Measurements from ENCODE around the gene NME3.
"Not testable (repeated sequence)": the region's sequence is repeated elsewhere in the genome, so short reads cannot be mapped to it uniquely, and the experiment has no call there.

Gene NME3

DNA sequence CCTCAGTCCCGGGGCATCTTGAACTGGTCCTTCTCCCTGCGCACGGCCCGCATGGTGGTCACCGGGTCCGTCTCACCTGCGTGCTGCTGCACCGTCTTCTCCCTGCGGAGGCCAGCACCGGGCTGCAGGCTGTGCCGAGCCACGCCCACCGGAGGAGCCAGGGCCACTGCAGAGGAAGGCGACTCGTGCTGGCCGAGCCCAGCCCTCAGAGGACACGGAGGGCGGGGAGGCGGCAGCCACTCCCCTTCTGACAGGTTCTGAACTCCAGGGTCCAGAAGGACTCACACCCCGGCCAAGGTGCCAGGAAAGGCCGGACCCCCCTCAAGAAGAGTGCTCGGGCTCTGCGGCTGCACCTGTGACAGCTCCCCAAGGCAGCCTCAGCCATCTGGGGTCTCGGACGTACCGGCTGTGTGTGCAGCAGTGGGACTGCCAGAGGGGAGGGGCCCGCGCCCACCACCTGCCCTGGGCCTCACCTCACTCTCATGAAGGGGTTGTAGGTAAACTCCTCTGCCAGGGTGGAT lies 38.0 kb upstream of the NME3 start:
- no peak for DNase-seq
- no peak for TF ChIP-seq GATA1 (IDR thresholded peaks at IDR 0.05; ENCODE audit: low read depth, low read length)
- no peak for TF ChIP-seq POLR2A (IDR thresholded peaks at IDR 0.05; ENCODE audit: low read length)

DNA sequence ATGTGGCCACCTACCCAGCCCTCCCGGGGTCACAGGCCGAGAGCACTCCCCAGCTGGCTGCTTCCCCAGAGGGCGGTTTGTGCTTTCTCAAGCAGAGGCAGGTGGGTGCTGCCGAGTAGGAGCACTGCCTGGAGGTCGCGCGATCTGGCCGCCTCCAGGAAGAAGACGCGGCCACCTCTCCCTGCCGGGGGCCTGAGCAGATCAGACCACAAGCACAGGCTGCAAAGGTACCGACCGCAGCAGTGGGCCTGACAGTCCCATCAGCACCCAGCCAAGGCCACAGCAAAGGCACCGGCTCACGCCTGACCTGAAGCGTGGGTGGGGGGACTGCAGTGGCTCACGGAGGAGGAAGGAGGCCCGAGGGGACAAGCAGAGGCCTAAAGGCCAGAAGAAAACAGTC lies 37.3 kb upstream of the NME3 start:
- TF ChIP-seq GATA1 (IDR thresholded peaks at IDR 0.05; ENCODE audit: low read depth, low read length) = no peak
- TF ChIP-seq POLR2A (IDR thresholded peaks at IDR 0.05; ENCODE audit: low read length) = no peak
- DNase-seq = no peak

DNA sequence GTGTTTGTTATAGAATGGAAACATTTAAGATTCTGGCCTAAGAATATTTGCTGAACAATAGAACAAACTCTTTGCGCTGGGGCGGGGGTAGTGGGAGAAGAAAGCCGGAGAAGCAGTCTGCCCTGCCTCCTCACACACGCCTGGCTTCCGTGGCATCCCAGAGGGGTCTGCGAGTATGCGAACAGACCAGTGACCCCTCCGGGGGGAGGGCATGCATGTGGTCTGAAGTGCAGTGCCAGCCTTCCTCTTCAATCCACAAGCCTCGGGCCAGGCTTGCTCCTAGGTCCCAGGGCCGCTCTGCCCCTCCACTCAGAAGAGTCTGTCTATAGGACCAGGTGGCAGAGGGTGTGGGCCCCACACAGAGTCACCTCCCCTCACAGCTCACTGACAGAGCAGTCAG lies 36.3 kb upstream of the NME3 start:
- TF ChIP-seq POLR2A (IDR thresholded peaks at IDR 0.05; ENCODE audit: low read length) = no peak
- no peak for TF ChIP-seq GATA1 (IDR thresholded peaks at IDR 0.05; ENCODE audit: low read depth, low read length)
- DNase-seq = no peak

DNA sequence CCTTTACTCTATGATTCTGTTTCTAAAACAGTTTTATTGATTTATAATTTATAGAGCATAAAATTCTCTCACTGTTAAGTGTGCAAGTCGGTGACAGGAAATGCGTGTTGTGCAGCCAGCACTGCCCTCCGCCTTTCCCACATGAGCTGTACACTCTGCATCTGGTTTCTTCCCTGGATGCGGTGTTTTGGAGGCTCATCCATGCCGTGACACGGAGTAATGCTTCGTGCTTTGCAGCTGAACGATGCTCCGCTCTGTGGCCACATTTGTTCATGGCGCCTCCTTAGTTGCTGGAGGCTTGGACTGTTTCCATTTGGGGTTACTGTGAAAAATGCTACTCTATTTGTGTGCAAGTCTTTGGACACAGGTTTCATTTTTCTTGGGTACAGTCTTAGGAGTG lies 29.4 kb upstream of the NME3 start:
- TF ChIP-seq GATA1 (IDR thresholded peaks at IDR 0.05; ENCODE audit: low read depth, low read length) (no peak), POLR2A (IDR thresholded peaks at IDR 0.05; ENCODE audit: low read length) (no peak)
- DNase-seq = no peak

DNA sequence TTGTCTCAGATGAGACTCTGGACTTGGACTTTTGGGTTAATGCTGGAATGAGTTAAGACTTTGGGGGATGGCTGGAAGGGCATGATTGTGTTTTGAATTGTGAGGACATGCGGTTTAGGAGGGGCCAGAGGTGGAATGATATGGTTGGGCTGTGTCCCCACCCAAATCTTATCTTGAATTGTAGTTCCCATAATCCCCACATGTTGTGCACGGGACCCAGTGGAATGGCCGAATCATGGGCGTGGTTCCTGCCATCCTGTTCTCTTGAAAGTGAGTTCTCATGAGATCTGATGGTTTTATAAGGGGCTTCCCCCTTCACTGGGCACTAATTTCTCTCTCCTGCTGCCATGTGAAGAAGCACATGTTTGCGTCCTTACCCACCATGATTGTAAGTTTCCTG lies 27.9 kb upstream of the NME3 start:
- DNase-seq = not testable (repeated sequence)

DNA sequence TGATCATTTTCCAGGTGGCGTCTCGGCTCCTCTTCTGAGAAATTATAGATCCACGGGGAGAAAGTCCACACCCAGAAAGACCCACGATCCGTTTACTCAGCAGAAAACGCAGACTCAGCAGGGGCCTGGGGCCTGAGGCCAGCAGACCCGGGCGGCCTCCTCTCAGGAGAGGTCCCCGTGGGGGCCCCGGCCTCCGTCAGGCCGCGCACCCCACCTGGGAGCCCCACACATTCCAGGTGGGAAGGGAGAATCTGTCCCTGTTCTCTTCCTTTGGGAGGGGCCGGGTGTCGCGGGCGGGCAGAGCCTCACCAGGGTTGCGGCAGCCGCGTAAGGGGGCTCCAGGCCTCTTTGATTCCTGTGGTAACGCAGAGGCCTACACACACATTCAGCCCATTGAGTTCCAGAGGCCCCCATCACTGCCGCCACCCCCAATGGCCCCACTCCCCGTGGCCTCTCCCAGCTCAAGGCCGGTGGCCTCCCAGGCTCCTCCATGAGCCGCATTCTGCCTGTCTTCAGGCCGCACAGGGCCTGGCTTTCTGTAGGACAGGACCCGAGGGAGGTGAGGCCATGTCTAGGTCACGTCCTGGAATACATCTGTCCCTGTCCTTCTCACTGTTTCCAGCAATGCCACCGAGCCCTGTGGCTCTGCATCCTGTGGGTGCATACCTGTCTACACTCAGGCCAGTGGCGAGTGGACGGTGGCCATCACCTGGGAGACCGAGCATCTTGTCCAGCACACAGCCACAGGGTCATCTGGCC lies 23.7 kb upstream of the NME3 start:
- no peak for DNase-seq
- TF ChIP-seq POLR2A (IDR thresholded peaks at IDR 0.05; ENCODE audit: low read length) (no peak), GATA1 (IDR thresholded peaks at IDR 0.05; ENCODE audit: low read depth, low read length) (no peak)

DNA sequence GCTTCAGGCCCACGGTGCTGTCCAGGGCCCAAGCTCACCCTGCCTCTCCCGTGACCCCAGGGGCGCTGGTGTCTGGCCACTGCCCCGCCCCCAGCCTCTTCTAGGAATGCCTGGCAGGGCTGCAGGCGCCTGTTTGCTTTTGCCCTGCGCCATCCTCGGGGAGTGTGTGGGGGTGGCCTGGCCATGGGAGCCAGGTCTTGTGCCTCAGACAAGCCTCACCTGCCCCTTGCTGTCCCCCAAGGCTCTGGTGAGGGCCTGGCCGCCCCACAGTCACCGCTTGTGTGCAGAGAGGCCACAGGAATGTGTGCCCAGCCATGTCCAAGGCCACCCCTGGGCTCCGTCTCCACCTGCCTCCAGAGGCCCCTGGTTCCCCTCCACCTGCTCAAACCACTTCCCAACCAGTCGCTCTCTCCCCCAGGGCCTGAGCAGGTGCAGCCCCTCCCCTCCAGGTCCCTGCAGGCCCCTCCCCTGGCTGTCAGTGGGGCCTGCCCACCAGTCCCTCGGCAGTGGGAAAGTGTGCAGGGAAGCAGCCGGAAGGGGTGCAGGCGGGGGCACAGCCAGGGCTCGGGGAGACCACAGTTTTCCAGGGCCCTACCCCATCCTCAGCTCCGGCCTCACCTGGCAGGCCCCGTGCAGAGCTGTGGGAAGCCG lies 23.0 kb upstream of the NME3 start:
- no peak for DNase-seq
- TF ChIP-seq GATA1 (IDR thresholded peaks at IDR 0.05; ENCODE audit: low read depth, low read length) (no peak), POLR2A (IDR thresholded peaks at IDR 0.05; ENCODE audit: low read length) (no peak)

DNA sequence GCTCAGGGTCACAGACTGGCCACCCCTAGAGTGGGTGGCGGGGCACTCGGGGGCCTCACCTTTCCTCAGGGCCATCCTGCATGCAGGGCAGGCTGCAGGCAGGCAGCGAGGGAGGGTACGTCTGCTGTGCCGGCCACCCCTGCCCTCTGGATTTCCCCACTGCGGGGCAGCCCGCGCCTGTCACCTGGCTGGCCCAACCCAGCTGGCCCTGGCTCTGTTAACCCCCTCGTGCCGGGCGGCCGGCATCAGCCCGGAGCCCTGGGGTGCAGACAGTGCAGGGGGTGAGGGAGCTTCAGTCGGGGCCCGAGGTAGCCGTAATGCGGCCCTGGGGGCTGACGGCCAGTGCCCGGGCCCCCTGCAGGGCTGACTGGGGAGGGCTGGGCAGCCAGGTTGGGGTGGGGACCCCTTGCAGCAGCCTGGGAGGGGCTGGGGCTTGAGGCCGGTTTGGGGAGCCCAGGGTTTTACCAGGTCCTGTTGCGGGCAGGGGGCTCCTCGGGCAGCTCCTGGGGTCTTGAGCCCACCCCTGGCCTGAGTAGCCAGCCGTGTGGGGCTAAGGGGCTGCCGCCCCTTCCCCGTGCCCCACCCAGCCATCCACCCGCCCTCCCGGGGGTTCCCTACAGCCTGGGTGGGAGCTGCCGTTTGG lies 22.4 kb upstream of the NME3 start, which contains the start of gene IGFALS:
Gene IGFALS (minus strand): TSS at position 128 of the 643 bp plus-strand sequence. CDS start 53 bp downstream, at position 75.
- TF ChIP-seq GATA1 (IDR thresholded peaks at IDR 0.05; ENCODE audit: low read depth, low read length) = no peak
- no peak for TF ChIP-seq POLR2A (IDR thresholded peaks at IDR 0.05; ENCODE audit: low read length)
- no peak for DNase-seq

DNA sequence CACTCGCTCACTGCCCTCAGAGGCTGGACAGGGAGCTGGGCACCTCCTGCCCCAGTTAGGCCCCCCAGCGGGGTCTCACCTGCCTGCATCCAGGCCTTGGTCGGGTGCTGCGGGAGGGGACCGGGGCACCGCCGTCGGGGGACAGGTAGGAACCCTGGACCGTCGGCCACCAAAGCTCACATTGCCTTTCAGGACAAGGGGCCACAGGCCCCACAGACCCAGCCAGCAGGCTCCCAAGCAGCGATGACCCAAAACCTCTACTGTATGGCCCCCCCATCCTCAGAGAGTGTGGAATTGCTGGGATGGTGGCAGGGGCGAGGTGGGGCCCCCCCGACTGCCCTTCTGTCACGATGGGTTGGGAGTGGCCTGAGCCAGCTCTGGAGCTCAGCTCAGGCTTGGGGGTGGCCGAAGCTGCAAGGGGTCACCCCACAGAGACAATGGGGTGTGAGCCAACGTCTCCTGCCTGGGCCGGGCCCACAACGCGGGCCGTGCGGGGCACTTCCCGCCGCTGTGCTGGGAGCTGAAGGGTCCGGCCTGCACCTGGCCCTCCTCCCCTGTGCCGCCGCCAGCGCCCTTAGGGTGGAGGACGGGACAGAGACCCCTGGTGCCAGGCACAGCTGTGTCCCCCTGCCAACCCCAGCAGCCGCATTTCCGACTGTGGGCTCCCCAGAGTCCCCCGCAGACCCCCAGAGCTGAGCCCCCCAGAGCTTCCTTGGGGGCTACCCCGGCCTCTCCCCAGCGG lies 21.7 kb upstream of the NME3 start:
- DNase-seq = no peak
- TF ChIP-seq GATA1 (IDR thresholded peaks at IDR 0.05; ENCODE audit: low read depth, low read length) (no peak), POLR2A (IDR thresholded peaks at IDR 0.05; ENCODE audit: low read length) (no peak)

DNA sequence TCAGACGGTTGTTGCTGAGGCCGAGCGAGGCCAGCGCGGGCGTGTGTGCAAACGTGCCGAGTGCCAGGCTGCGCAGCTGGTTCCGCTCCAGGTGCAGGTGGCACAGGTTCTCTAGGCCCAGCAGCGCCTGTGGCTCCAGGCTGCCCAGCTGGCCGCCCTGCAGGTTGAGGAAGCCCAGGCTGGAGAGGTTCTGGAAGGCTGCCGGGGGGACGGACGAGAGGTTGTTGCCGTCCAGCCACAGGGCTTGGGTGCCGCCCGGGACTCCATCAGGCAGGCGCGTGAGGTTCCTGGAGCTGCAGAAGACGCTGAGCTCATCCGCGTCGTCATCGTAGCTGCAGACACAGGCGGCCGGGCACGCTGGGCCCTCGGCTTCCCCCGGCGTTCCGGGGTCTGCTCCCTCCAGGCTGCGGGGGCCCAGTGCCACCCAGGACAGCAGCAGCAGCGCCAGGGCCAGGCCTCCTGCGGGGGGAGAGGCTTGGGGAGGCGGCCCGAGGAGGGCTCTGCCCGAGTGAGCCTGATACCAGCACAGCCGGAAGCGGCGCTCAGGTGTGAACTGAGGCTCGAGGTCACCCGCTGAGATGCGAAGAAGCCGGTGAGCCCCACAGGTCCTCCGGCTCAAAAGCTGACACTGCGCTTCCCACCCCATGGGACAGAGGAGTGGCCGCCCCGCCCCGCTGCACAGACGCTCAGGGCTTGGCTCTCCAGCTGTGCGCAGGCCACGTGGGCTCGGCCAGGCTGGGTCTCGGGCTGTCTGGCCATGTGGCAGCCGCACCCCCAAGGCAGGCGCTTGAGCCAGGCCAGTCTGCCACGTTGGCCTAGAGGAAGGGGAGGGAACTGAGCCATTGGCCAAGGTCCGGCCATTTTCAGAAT lies 20.8 kb upstream of the NME3 start:
- no peak for TF ChIP-seq POLR2A (IDR thresholded peaks at IDR 0.05; ENCODE audit: low read length)
- TF ChIP-seq GATA1 (IDR thresholded peaks at IDR 0.05; ENCODE audit: low read depth, low read length) = no peak
- no peak for DNase-seq

DNA sequence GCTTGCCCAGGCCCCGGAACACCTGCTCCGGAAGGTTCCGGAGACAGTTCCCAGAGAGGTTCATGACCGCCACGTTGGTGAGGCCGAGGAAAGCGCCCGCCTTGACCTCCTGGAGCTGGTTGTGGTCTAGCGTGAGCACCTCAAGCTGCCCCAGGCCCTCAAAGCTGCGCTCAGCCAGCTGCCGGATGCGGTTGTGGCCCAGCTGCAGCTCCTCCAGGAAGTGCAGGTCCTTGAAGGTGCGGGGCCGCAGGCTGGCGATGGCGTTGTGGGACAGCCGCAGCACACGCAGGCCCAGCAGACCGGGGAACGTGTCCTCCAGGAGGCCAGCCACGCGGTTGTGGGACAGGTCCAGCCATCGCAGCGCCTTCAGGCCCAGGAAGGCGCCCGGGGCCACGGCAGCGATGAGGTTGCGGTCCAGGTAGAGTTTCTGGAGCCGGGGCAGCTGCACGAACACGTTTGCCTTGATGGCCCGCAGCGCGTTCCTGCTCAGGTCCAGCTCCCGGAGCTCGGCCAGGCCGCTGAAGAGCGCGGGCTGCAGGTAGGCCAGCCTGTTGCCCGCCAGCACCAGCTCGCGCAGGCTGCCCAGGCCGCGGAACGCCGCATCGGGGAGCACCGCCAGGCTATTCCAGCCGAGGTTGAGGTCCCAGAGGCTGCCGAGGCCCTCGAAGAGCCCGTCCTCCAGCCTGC lies 20.1 kb upstream of the NME3 start:
- TF ChIP-seq GATA1 (IDR thresholded peaks at IDR 0.05; ENCODE audit: low read depth, low read length) (no peak), POLR2A (IDR thresholded peaks at IDR 0.05; ENCODE audit: low read length) (no peak)
- DNase-seq = no peak

DNA sequence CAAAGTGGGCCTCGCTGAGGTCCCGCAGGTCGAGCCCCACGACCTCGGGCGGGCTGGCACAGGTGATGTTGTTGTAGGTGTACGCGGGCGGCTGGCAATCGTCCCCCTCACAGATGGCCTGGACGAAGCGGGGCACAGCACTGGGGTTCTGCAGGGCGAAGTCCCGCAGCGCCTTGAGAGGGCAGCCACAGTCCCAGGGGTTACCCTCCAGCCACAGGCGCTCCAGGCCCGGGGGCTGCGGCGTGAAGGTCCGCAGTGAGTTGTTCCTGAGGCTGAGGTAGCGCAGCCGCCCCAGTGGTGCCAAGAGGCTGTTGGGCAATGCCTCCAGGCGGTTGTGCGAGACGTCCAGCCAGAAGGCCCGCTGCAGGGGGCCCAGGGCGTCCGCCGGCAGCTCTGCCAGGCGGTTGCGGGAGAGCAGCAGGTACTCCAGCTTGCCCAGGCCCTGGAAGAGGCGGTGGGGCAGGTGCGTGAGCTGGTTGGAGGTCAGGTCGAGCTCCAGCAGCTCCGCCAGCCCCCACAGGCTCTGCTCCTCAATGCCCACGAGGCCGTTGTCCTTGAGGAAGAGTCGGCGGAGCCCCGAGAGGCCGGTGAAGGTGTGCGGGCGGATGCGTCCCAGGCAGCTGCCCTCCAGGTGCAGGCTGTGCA lies 19.4 kb upstream of the NME3 start:
- no peak for DNase-seq
- TF ChIP-seq POLR2A (IDR thresholded peaks at IDR 0.05; ENCODE audit: low read length) (no peak), GATA1 (IDR thresholded peaks at IDR 0.05; ENCODE audit: low read depth, low read length) (no peak)
